ACC112 (cell line): ENCODE measurements around the gene HTR2C.
"Not testable (repeated sequence)": the region's sequence is repeated elsewhere in the genome, so short reads cannot be mapped to it uniquely, and the experiment has no call there.

Experiments used
- H2AFZ ChIP-seq: fragments of 200-600 bp; sonication (generic); one replicate; pipeline ENCODE4 v1.6.0; 2017; ENCODE audit warnings: antibody characterized with exemption, low read length; ENCODE audit not compliant: unreplicated experiment
- H3K27ac ChIP-seq: fragments of 200-600 bp; sonication (generic); 2 replicates; pipeline ENCODE4 v1.5.1; 2014; ENCODE audit warnings: low read depth, mild to moderate bottlenecking, antibody characterized with exemption, low read length, moderate library complexity
- H3K27me3 ChIP-seq: fragments of 200-600 bp; sonication (generic); 2 replicates; pipeline ENCODE4 v1.6.1; 2014; ENCODE audit warnings: mild to moderate bottlenecking, antibody characterized with exemption, low read length, moderate library complexity, mixed read lengths; ENCODE audit not compliant: insufficient read depth
- H3K36me3 ChIP-seq: fragments of 200-600 bp; sonication (generic); 2 replicates; pipeline ENCODE4 v1.6.1; 2016; ENCODE audit warnings: mild to moderate bottlenecking, antibody characterized with exemption, low read length, moderate library complexity, mixed read lengths; ENCODE audit not compliant: insufficient read depth
- H3K4me1 ChIP-seq: fragments of 200-600 bp; sonication (generic); one replicate; pipeline ENCODE4 v1.6.1; 2016; ENCODE audit warnings: low read length, mixed read lengths; ENCODE audit not compliant: insufficient read depth, unreplicated experiment, control insufficient read depth
- H3K4me3 ChIP-seq: fragments of 200-600 bp; sonication (generic); 2 replicates; pipeline ENCODE4 v1.5.1; 2014; ENCODE audit warnings: mild to moderate bottlenecking, low read depth, low read length
- H3K79me2 ChIP-seq: fragments of 200-600 bp; sonication (generic); one replicate; pipeline ENCODE4 v1.6.0; 2016; ENCODE audit warnings: low read length; ENCODE audit not compliant: control insufficient read depth, unreplicated experiment, insufficient read depth

The HTR2C gene

DNA sequence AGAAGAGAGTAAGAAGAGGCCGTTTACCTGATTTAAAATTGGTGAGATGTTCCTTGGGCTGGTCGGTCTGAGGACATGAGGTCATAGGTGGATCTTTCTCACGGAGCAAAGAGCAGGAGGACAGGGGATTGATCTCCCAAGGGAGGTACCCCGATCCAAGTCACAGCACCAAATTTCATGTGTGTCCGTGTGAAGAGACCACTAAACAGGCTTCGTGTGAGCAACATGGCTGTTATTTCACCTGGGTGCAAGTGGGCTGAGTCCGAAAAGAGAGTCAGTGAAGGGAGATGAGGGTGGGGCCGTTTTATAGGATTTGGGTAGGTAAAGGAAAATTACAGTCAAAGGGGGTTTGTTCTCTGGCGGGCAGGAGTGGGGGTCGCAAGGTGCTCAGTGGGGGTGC, 22.7 kb downstream of the HTR2C start:
- not testable (repeated sequence) for H3K27ac ChIP-seq, H2AFZ ChIP-seq, H3K27me3 ChIP-seq, H3K4me3 ChIP-seq, H3K36me3 ChIP-seq, H3K4me1 ChIP-seq, H3K79me2 ChIP-seq

DNA sequence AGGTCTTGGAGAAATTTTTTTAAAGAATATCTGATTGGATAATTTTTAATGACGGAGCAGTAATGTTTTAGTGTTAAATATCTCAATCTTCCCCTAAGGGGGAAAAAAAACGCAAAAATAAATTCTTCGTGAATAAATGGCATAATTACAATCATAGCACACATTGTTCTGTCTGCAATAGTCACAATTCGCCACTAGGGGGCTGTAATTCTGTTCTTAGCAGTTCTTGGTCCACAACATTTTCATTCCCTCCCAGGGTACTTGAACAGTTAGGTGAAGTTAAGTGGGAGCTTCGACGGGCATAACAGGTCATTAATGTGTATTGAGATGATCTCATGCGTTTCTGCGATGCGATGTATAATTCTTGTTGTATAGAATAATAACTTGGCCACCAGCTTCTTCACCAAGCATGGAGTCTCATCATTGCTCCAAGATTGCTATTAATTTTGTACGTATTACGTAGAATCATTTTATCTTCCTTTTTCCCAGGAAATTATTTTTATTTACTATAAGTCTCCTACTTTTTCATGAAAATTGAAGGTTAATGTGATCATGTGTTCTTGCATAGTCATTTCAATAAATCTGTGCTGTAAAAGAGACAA, 27.2 kb downstream of the HTR2C start:
- Histone ChIP-seq H3K27me3 (no peaks in the 10 kb centered on the region), H2AFZ (no peak overlapping the region), H3K36me3 (no peaks in the 10 kb centered on the region), H3K27ac (no peak overlapping the region), H3K4me1 (no peaks in the 10 kb centered on the region), H3K79me2 (no peaks in the 10 kb centered on the region), H3K4me3 (no peak overlapping the region)

DNA sequence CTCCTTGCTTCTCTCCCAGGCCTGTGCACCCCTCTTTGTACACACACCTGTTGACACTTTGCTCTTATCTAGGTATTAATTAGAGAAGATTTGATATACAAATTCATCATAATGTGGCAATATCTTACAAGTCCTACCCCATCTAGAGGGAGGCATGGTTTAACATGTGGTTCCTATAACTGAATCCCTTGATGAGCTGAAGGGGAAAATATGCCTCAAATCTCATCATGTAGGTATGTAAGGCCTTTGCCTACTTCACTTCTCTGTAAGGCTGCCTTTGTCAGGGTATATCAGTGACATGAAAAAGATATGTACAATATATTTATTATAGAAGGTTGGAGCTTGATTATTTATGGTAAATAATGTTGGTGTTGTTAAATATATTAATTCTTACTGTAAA, 31.9 kb downstream of the HTR2C start:
- Histone ChIP-seq H2AFZ (no peak overlapping the region), H3K4me3 (no peak overlapping the region), H3K27me3 (no peaks in the 10 kb centered on the region), H3K36me3 (no peaks in the 10 kb centered on the region), H3K4me1 (no peaks in the 10 kb centered on the region), H3K27ac (no peak overlapping the region), H3K79me2 (no peaks in the 10 kb centered on the region)

DNA sequence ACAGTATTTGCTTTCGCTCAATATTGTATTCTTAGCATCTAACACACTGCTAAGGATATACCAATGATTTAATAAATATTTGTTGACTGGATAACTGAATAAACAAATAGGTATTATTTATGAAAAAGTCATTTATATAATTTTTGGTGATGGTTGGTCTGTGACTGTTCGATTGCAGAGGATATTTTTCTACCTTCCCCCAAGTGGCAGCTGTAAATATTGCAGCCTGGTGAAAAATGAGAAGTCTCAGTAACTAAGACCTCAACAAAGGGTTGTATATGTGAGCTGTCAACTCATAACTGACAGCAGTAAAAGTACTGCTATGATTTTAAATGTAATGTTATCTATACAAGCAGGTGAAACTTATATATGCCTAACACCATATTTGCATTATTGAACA, 36.0 kb downstream of the HTR2C start:
- Histone ChIP-seq H2AFZ (no peak overlapping the region), H3K27me3 (no peaks in the 10 kb centered on the region), H3K27ac (no peak overlapping the region), H3K79me2 (no peaks in the 10 kb centered on the region), H3K4me3 (no peak overlapping the region), H3K36me3 (no peaks in the 10 kb centered on the region), H3K4me1 (no peaks in the 10 kb centered on the region)

DNA sequence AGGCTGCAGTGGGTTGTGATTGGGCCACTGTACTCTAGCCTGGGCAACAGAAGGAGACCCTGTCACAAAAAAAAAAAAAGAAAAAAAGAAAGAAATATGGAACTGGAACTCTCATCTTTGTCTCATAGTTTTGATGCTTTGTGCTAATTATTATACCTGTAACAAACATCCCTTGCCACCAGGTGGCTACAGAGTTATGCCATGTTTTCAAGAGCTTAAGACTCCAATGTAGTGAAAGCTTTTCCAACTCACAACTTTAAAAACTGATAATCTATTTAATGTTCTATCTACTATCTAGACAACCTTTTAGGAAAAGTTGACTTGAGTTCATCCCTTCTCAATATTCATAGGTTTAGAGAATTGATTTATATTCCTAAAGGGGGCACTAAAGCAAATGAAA, 42.4 kb downstream of the HTR2C start:
- Histone ChIP-seq H3K27me3 (no peaks in the 10 kb centered on the region), H3K4me1 (no peaks in the 10 kb centered on the region), H3K36me3 (no peaks in the 10 kb centered on the region), H2AFZ (peak overlapping the region; percentile 46), H3K27ac (no peak overlapping the region), H3K79me2 (no peaks in the 10 kb centered on the region), H3K4me3 (no peak overlapping the region)

DNA sequence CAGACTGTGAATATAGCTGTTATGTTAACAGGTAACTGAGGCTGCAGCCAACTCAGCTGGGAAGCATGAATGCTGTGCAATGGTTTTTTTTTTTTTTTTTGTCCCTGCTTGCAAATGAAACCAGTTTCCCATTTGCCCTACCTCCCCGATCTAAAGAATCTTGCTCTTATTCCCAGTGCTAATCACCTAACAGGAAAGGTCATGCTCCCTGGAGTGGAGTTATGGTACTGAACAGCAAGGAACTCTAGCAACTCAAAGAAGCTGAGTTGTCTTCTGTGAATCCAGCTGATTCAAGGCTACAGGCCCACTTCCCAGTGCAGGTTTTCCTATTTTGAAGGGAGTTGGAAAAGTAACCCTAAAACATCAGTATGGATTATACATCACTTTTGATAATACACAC, 52.1 kb downstream of the HTR2C start:
- no peak overlapping the region for H3K4me3 ChIP-seq
- H3K36me3 ChIP-seq, result no peaks in the 10 kb centered on the region
- no peaks in the 10 kb centered on the region for H3K79me2 ChIP-seq
- no peaks in the 10 kb centered on the region for H3K27me3 ChIP-seq
- H2AFZ ChIP-seq, result no peak overlapping the region
- no peaks in the 10 kb centered on the region for H3K4me1 ChIP-seq
- H3K27ac ChIP-seq, result no peak overlapping the region

DNA sequence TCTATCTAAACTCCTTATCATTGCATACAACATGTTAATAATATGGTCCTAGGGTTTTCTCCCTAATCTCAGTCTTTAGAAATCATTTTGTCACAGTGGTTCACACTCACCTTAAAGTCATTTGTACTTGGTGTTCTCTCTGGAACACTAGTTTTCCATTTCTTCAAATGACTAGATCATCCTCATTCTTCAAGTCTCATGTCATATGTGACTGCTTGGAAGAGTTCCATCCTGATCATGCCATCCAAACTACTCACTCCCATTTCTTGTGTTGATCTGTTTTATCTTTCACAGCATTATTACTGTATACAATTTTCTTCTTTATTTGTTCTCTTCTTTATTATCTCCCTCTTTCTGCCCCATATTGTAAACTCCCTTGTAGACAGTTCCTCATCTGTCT, 66.5 kb downstream of the HTR2C start:
- no peaks in the 10 kb centered on the region for H3K4me1 ChIP-seq
- no peaks in the 10 kb centered on the region for H3K36me3 ChIP-seq
- no peaks in the 10 kb centered on the region for H3K79me2 ChIP-seq
- H2AFZ ChIP-seq, result no peak overlapping the region
- no peak overlapping the region for H3K27ac ChIP-seq
- no peak overlapping the region for H3K4me3 ChIP-seq
- no peaks in the 10 kb centered on the region for H3K27me3 ChIP-seq

DNA sequence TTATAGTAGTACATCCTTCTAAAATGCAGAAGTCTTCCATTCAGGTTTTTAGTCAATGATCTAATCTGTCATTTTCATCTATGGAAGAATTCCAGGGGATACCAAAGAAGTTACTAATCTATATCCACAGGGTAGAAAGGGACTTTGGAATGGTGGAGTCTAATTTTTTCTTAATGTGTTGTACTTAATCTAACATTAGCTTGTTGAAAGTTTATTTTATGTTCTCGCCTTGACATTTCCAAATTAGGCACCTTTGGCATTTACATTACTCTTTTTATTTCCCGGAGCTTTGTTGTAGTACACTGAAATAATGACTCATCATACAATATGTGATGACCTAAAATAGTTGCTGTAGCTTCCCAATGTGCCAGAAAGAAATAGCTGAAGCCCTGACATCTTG, 91.5 kb downstream of the HTR2C start:
- H3K4me1 ChIP-seq, result peaks cover 2% of the 10 kb centered on the region
- no peak overlapping the region for H3K27ac ChIP-seq
- no peak overlapping the region for H3K4me3 ChIP-seq

DNA sequence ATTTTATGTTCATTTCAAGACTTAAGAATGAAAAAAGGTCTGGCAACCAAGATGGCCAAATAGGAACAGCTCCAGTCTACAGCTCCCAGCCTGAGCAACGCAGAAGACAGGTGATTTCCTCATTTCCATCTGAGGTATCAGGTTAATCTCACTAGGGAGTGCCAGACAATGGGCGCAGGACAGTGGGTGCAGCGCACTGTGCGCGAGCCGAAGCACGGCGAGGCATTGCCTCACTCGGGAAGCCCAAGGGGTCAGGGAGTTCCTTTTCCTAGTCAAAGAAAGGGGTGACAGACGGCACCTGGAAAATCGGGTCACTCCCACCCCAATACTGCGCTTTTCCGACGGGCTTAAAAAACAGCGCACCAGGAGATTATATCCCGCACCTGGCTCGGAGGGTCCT, 116.6 kb downstream of the HTR2C start:
- H3K36me3 ChIP-seq, H3K4me1 ChIP-seq, H3K27me3 ChIP-seq, H3K79me2 ChIP-seq, H2AFZ ChIP-seq, H3K27ac ChIP-seq, H3K4me3 ChIP-seq: not testable (repeated sequence)

More for the DNA sequence above, 91.5 kb downstream of the HTR2C start:
- no peak overlapping the region for H2AFZ ChIP-seq
- no peaks in the 10 kb centered on the region for H3K36me3 ChIP-seq
- H3K27me3 ChIP-seq, result no peaks in the 10 kb centered on the region
- H3K79me2 ChIP-seq, result no peaks in the 10 kb centered on the region

DNA sequence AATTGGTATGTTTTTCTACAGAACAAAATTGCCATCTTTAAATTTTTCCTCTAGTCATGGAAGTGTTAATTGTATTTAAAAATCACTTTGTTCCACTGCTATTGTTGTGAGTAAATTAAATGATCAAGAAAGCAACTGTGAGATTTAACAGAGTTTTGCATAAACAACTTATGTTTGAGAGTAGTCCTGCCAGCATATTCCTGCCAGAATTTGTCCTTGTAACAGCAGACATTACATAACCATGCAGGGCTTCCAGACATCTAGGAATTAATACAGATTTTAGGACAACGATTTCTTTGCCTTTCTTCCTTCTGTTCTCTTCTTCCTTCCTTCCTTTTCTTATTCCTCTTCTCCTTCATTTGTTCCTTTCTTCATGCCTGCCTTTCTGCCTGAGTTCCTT, 125.5 kb downstream of the HTR2C start:
- Histone ChIP-seq H3K27me3 (no peaks in the 10 kb centered on the region), H3K4me1 (no peaks in the 10 kb centered on the region), H3K79me2 (no peaks in the 10 kb centered on the region), H2AFZ (no peak overlapping the region), H3K36me3 (no peaks in the 10 kb centered on the region), H3K27ac (no peak overlapping the region), H3K4me3 (no peak overlapping the region)

DNA sequence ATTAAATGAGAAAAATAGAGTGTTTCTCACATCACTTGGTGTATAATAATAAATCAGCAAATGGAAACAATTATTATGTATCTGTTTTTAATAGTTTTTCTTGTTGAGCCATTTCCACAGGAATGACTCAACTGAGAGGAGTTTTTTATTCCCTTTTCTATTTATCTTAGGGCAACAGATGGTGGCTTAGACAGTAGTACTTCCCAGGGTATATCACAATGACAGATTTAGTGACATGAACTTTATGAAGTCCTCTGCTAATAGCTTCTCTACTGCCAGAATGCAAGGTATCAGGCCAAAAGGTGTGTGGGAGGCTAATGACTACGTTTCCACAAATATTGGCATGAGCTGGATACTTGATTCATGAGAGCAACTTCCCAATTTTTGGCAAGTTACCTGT, 126.7 kb downstream of the HTR2C start:
- no peaks in the 10 kb centered on the region for H3K27me3 ChIP-seq

More for the DNA sequence above, 126.7 kb downstream of the HTR2C start:
- H2AFZ ChIP-seq, result no peak overlapping the region
- H3K4me3 ChIP-seq, result no peak overlapping the region
- H3K79me2 ChIP-seq, result no peaks in the 10 kb centered on the region
- no peak overlapping the region for H3K27ac ChIP-seq
- H3K36me3 ChIP-seq, result no peaks in the 10 kb centered on the region
- no peaks in the 10 kb centered on the region for H3K4me1 ChIP-seq
